Activated gamma-delta T cell treated with Interleukin-2 at 50 U/mL for 16 hours (primary cell): ENCODE results near the gene KCNJ16.

Experiments used
- DNase-seq: peaks from one replicate; pipeline ENCODE4 v3.0.0-alpha.2; 2020

Gene KCNJ16

GRCh38 chr17:70132505-70132904 lies 57.5 kb downstream of the KCNJ16 start:
- DNase-seq, result no peak

GRCh38 chr17:70134042-70134441 lies 59.0 kb downstream of the KCNJ16 start:
- DNase-seq, result no peak

- DNase-seq, result no peak
Observed at GRCh38 chr17:70134777-70135176, 59.8 kb downstream of the KCNJ16 start.

GRCh38 chr17:70136131-70136530 lies 61.1 kb downstream of the KCNJ16 start:
- DNase-seq, result no peak

GRCh38 chr17:70137451-70138230 lies 62.6 kb downstream of the KCNJ16 start:
- DNase-seq, result no peak

- DNase-seq, result no peak
Observed at GRCh38 chr17:70138291-70138865, 63.4 kb downstream of the KCNJ16 start.

GRCh38 chr17:70139449-70139993 lies 64.5 kb downstream of the KCNJ16 start:
- no peak for DNase-seq

GRCh38 chr17:70144260-70144846 lies 69.3 kb downstream of the KCNJ16 start:
- no peak for DNase-seq

GRCh38 chr17:70153210-70153609 lies 78.2 kb downstream of the KCNJ16 start:
- DNase-seq, result no peak

GRCh38 chr17:70157151-70157550 lies 82.1 kb downstream of the KCNJ16 start:
- DNase-seq, result no peak

- no peak for DNase-seq
Observed at GRCh38 chr17:70158180-70158579, 83.2 kb downstream of the KCNJ16 start.

- DNase-seq, result no peak
Observed at GRCh38 chr17:70158591-70158990, 83.6 kb downstream of the KCNJ16 start.

GRCh38 chr17:70159980-70160379 lies 85.0 kb downstream of the KCNJ16 start:
- no peak for DNase-seq

GRCh38 chr17:70161519-70161918 lies 86.5 kb downstream of the KCNJ16 start:
- no peak for DNase-seq

- no peak for DNase-seq
Observed at GRCh38 chr17:70165383-70165782, 90.4 kb downstream of the KCNJ16 start.

GRCh38 chr17:70166615-70167014 lies 91.6 kb downstream of the KCNJ16 start:
- DNase-seq, result no peak

- DNase-seq, result no peak
Observed at GRCh38 chr17:70168044-70168976, 93.3 kb downstream of the KCNJ16 start.

- peak; percentile 24 for DNase-seq
Observed at GRCh38 chr17:70168977-70169708, 94.1 kb downstream of the KCNJ16 start, which contains the start of gene KCNJ2. KCNJ2 (plus strand) TSS chr17:70169532; CDS start chr17:70175040, 5,508 bp downstream.

- no peak for DNase-seq
Observed at GRCh38 chr17:70169709-70170597, 94.9 kb downstream of the KCNJ16 start.

GRCh38 chr17:70171159-70171558 lies 96.1 kb downstream of the KCNJ16 start:
- DNase-seq, result no peak

GRCh38 chr17:70172449-70172848 lies 97.4 kb downstream of the KCNJ16 start:
- no peak for DNase-seq
